K562 (cell line): Measurements from ENCODE around the gene DLAT. TPM values are rescaled to one million over a fixed set of nuclear protein-coding genes. Genes with fewer than 3 reads are reported as not detected.

ENCODE experiments used
- ARID3A ChIP-seq: IDR thresholded peaks from 2 replicates; pipeline ENCODE4 v1.6.1; 2012; ENCODE audit warnings: low read depth, low read length, improper control_type of control experiment, borderline replicate concordance
- BRCA1 ChIP-seq, 2 experiments: fragments of 450-650 bp in 1 of 2; sonication (generic) in 1 of 2; formaldehyde crosslinking in 1 of 2; IDR thresholded peaks; 2 replicates each; pipeline versions ENCODE4 v1.5.0 to v1.6.1; 2017 to 2020; ENCODE audit warnings: mild to moderate bottlenecking in 1 of 2, missing genetic modification reagents in 1 of 2
- CTCFL ChIP-seq: IDR thresholded peaks from 2 replicates; pipeline ENCODE4 v1.6.1; 2011; ENCODE audit warnings: borderline replicate concordance, low read depth, mild to moderate bottlenecking, moderate library complexity, low read length; ENCODE audit not compliant: insufficient read depth, poor library complexity, severe bottlenecking
- EP400 ChIP-seq: fragments of 450-650 bp; IDR thresholded peaks from 2 replicates; pipeline ENCODE4 v1.6.1; 2017; ENCODE audit warnings: antibody characterized with exemption, mild to moderate bottlenecking, moderate library complexity
- ETV6 ChIP-seq, 3 experiments: fragments of 150-350 bp in 1 of 3; sonication (generic) in 1 of 3; formaldehyde crosslinking in 1 of 3; IDR thresholded peaks; 2 replicates each; pipeline versions ENCODE4 v1.6.1 to v1.8.0; 2014 to 2022; ENCODE audit warnings: borderline replicate concordance in 2 of 3, low read depth in 2 of 3, antibody characterized with exemption in 1 of 3, low read length in 1 of 3, mild to moderate bottlenecking in 1 of 3, missing genetic modification reagents in 1 of 3
- NCOA1 ChIP-seq: fragments of 450-650 bp; IDR thresholded peaks from 2 replicates; pipeline ENCODE4 v1.6.1; 2016; ENCODE audit warnings: low read depth
- PHB ChIP-seq: fragments of 250-450 bp; sonication (Bioruptor Pico); IDR thresholded peaks from 2 replicates; pipeline ENCODE4 v1.5.0; 2021
- PHB2 ChIP-seq: fragments of 450-650 bp; IDR thresholded peaks from 2 replicates; pipeline ENCODE4 v1.6.1; 2017; ENCODE audit warnings: low read depth
- RBM17 ChIP-seq: fragments of 200-400 bp; formaldehyde crosslinking; IDR thresholded peaks from 2 replicates; pipeline ENCODE4 v1.6.1; 2017; ENCODE audit warnings: low read depth, mild to moderate bottlenecking, low read length, borderline replicate concordance
- SP2 ChIP-seq: IDR thresholded peaks from 2 replicates; pipeline ENCODE4 v1.6.1; 2011; ENCODE audit warnings: mild to moderate bottlenecking, low read depth, low read length, moderate library complexity; ENCODE audit not compliant: poor library complexity, severe bottlenecking; ENCODE audit errors: extremely low read depth
- TAF1 ChIP-seq: IDR thresholded peaks from 2 replicates; pipeline ENCODE4 v1.6.1; 2011; ENCODE audit warnings: mild to moderate bottlenecking, low read length, moderate library complexity; ENCODE audit not compliant: insufficient read depth, control insufficient read depth, severe bottlenecking; ENCODE audit errors: extremely low read depth
- TAF7 ChIP-seq: fragments of 450-650 bp; IDR thresholded peaks from 2 replicates; pipeline ENCODE4 v1.6.1; 2016; ENCODE audit warnings: missing genetic modification characterization, missing compliant biosample characterization
- U2AF2 ChIP-seq: fragments of 200-400 bp; formaldehyde crosslinking; optimal IDR thresholded peaks from 2 replicates; pipeline ENCODE3; 2017; ENCODE audit warnings: low read depth, mild to moderate bottlenecking, low read length
- ZFP36 ChIP-seq: fragments of 150-350 bp; IDR thresholded peaks from 2 replicates; pipeline ENCODE4 v1.6.1; 2018; ENCODE audit warnings: low read length, low read depth; ENCODE audit not compliant: partially characterized antibody
- ZNF12 ChIP-seq: sonication (generic); formaldehyde crosslinking; IDR thresholded peaks from 2 replicates; pipeline ENCODE4 v1.4.0; 2020; ENCODE audit warnings: mild to moderate bottlenecking, missing genetic modification reagents
- ZNF280B ChIP-seq: fragments of 250-450 bp; sonication (Bioruptor Pico); IDR thresholded peaks from 2 replicates; pipeline ENCODE4 v1.5.1; 2021; ENCODE audit warnings: mild to moderate bottlenecking
- ZNF512 ChIP-seq: IDR thresholded peaks from 2 replicates; pipeline ENCODE4 v1.6.1; 2016; ENCODE audit warnings: missing genetic modification characterization, missing compliant biosample characterization
- ZNF551 ChIP-seq: fragments of 250-450 bp; sonication (Bioruptor Pico); IDR thresholded peaks from 2 replicates; pipeline ENCODE4 v1.5.0; 2021; ENCODE audit warnings: mild to moderate bottlenecking, moderate library complexity
- ZNF589 ChIP-seq: fragments of 200-800 bp; sonication (Bioruptor generic); IDR thresholded peaks from 2 replicates; pipeline ENCODE4 v1.6.1; 2016; ENCODE audit warnings: low read depth, missing genetic modification characterization, missing compliant biosample characterization
- ZNF696 ChIP-seq: fragments of 250-450 bp; sonication (Bioruptor Pico); conservative IDR thresholded peaks from 2 replicates; pipeline ENCODE4 v1.4.0; 2020; ENCODE audit warnings: mild to moderate bottlenecking, moderate library complexity
- ZNF717 ChIP-seq: fragments of 250-450 bp; sonication (Bioruptor Pico); IDR thresholded peaks from 2 replicates; pipeline ENCODE4 v1.5.0; 2021
- polyA plus RNA-seq, 8 experiments: library from polyadenylated mRNA; depleted of rRNA in 4 of 8; stranded (reverse) in 5 of 8; unstranded in 3 of 8; fragments of >200 nt; fragmentation: Nextera tagmentation in 2 of 8; fragmentation: Illumina TruSeq in 1 of 8; extraction: Ambion mirVana in 2 of 8; extraction: Trizol in 1 of 8; gene quantifications; 2 replicates each; pipeline versions ENCODE4 v1.2.1 to v1.2.3, GENCODE V29; 2011 to 2014; ENCODE audit warnings: inconsistent platforms in 1 of 8, missing spikeins in 1 of 8
- total RNA-seq, 7 experiments: library from RNA; depleted of rRNA in 6 of 7; stranded (reverse); fragments of >200 nt in 6 of 7; fragmentation: Illumina TruSeq in 2 of 7; extraction: Trizol in 2 of 7; gene quantifications; 2 replicates each; pipeline versions ENCODE4 v1.2.1 to v1.2.3, GENCODE V29; 2011 to 2021; ENCODE audit warnings: low replicate concordance in 1 of 7

Gene DLAT
- total and polyA plus RNA-seq, 9 of the 15 experiments (the other 6 are each of a cell fraction or from before 2014, with no cell fraction given), result 41.7 to 152 (median 105) TPM

GRCh38 chr11:112024178-112024772 lies 933 bp upstream of the DLAT start (continued):
- TF ChIP-seq ZNF512 (no peak), U2AF2 (no peak), PHB2 (no peak), ARID3A (no peak), PHB (CRISPR knock-in tag) (no peak), SP2 (no peak), ZNF589 (CRISPR knock-in tag) (no peak), ZNF717 (CRISPR knock-in tag) (no peak), ETV6 (IDR thresholded peaks at IDR 0.05; ENCODE audit: borderline replicate concordance in 1 of 2, low read depth in 2 of 2, low read length in 1 of 2) (no peak), ETV6 (CRISPR knock-in tag; IDR thresholded peaks at IDR 0.05; ENCODE audit: borderline replicate concordance) (no peak), ZNF696 (CRISPR knock-in tag) (no peak), TAF7 (no peak), CTCFL (no peak), NCOA1 (no peak), TAF1 (no peak), RBM17 (no peak), ZNF12 (CRISPR knock-in tag) (no peak), ZNF551 (CRISPR knock-in tag) (no peak), EP400 (no peak), ZNF280B (CRISPR knock-in tag) (no peak), ZFP36 (no peak), BRCA1 (IDR thresholded peaks at IDR 0.05) (no peak), BRCA1 (CRISPR knock-in tag; IDR thresholded peaks at IDR 0.05) (no peak)
